HK-2 (cell line): ENCODE measurements around the gene FBXO38.

Experiments
- DNase-seq: peaks from one replicate; pipeline ENCODE4 v3.0.0-alpha.2; 2018; ENCODE audit not compliant: unreplicated experiment

The FBXO38 gene

DNA sequence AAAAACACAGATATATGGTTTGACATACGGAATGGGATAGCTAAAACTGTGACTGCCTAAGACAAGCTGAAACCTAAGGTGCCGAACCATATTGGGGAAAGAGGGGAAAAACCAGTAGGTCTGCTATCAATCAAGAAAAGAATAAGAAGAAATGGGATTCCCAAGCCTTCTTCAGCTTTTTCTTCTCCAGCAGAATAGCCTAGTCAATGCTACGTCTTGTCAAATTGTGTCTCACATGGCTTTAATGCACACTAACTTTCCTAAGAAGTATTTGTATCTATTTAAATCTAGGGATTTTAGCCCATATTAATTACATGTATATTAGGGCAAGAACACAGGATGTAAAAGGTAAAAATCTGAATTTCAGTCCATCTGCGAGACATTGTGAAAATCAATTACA lies 797 bp upstream of the FBXO38 start:
- DNase-seq = no peak

- DNase-seq = no peak
Observed at GRCh38 chr5:148384380-148384737, 601 bp downstream of the FBXO38 start.

GRCh38 chr5:148385094-148385493 lies 1.3 kb downstream of the FBXO38 start:
- DNase-seq = no peak

GRCh38 chr5:148386041-148386440 lies 2.3 kb downstream of the FBXO38 start:
- no peak for DNase-seq

GRCh38 chr5:148387325-148387724 lies 3.6 kb downstream of the FBXO38 start:
- DNase-seq = no peak

DNA sequence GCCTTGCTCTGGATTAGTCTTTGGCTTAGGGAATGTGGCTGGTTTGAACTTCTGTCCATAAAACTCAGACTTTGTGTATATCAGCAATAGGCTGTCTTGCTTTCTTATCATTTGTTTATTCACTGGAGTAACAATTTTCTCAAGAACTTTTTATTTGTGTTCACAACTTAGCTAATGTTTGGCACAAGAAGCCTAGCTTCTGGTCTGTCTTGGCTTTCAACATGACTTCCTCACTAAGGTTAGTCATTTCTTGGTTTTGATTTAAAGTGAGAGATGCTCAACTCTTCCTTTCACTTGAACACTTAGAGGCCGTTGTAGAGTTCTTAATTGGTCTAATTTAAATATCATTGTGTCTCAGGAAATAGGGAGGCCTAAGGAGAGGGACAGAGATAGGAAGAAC lies 4.9 kb downstream of the FBXO38 start:
- DNase-seq = no peak

DNA sequence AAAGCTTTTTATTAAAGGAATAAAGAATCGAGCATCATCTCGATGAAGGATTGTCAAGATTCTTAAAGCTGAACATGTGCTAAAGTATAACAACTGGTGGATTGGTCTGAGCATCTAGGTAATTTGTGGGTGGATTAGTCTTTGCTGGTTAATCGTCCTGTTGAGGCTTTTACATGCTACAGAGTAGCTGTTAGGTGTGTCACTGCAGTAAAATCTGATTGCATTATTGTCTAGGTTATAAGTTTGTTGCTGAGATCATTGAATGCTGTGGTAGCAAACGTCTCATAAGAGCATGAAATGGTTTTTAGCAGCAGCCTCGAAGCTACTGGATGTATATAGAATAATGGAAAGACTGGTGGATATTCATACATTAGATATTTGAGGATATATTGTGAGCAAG lies 7.2 kb downstream of the FBXO38 start:
- no peak for DNase-seq

DNA sequence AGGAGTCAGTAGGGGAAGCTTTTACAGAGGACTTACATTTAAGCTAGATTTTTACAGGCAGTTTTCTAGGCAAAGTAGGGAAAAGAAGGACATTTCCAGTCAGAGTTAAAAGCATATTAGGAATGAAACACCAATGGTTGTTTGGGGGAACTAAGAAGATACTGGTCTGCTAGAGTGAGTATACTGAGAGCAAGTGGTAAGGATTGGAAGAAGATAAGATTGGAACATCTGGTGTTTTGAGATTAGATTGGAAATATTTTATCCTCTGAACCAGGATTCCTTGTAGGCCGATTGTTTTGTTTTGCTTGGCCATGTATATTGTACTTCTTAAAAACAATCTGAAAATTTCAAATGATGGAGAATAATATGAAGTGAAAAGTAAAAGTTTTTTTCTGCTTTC lies 7.7 kb downstream of the FBXO38 start:
- DNase-seq = no peak

GRCh38 chr5:148393390-148393741 lies 9.6 kb downstream of the FBXO38 start:
- no peak for DNase-seq

- DNase-seq = no peak
Observed at GRCh38 chr5:148394587-148395019, 10.8 kb downstream of the FBXO38 start.

DNA sequence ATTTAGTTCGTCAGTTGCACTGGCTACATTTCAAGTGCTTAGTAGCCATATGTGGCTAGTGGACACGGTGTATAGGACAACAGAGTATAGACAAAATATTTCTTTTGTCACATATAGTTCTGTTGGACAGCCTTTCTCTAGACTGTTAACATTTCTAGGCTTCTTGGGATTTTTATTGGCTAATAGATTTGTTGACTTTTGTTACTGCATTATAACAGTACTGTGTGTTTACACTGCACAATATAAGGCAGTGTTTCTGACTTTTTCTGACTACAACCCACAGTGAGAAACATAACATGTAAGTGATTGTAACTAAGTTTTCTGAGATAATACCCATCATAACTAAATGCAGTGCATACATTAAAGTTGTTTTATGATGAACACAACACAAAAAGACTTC lies 11.3 kb downstream of the FBXO38 start:
- no peak for DNase-seq

DNA sequence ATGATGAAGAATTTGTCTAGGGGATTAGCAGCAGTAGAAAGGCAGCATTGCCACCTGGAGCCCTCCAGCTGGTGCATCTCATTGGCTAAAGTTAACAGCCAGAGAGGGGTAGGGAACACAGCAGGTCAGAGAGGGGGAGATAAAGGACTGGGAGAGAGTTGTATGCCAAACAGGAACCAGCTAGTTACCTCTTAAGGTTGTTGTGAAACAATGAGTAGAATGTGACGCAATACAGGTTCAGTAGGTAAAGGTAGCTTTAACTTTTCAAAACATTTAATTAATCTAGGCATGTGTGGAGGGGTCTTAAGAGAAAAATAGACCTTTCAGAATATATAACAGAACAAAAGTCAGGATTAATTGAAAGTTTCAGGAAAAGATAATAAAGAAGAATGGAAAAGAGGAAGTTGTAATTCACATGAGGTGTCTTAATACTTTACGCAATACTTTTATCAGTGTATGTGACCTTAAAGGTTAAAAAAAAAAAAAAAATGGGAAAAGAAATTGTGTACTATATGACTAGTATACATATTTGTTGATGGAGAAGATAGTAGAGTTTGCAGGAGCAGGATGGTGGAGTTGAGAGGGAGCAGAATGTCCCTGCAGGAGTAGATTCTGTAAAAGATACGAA lies 14.3 kb downstream of the FBXO38 start:
- no peak for DNase-seq

GRCh38 chr5:148398698-148399121 lies 15.0 kb downstream of the FBXO38 start:
- DNase-seq = no peak

GRCh38 chr5:148401604-148402003 lies 17.8 kb downstream of the FBXO38 start:
- DNase-seq = no peak

- no peak for DNase-seq
Observed at GRCh38 chr5:148403344-148403743, 19.6 kb downstream of the FBXO38 start.

DNA sequence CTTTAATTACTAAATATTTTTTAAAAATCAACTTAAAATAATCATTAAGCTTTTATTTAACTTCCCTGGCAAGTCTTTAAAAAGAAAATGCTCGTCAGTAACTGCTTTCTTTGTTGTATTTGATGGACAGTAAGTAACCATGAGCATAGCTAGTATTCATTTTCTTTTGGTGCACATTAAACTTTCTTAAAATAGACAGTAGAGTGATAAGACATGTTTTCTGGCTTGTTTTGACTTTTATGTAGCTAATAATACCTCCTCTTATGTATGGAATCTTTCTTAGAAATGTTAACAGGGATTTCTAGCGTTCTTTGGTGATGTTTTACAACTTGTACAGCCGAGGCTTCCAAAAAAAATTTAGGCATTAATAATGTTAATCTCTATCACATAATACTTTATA lies 22.6 kb downstream of the FBXO38 start:
- no peak for DNase-seq

GRCh38 chr5:148408092-148408491 lies 24.3 kb downstream of the FBXO38 start:
- DNase-seq = no peak

DNA sequence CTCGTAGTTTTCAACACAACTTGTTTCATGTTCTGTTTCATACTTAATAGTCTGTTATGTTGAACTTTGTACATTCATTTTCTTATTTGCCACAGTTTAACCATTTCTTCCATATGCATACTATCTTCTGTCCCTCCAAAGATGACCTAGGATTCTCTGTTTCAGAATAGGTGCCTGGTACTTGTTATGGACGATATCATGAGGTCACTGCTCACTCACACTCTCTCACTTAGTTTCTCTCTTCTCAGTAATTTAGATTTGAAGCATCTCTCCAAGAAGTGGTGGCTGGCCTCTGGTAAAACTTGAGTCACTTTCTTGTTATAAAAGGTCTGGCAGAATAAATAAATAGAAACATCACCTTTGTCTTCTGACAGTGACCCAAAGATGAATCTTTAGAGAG lies 28.4 kb downstream of the FBXO38 start:
- DNase-seq = no peak

GRCh38 chr5:148414833-148415232 lies 31.1 kb downstream of the FBXO38 start:
- no peak for DNase-seq

GRCh38 chr5:148416416-148416815 lies 32.7 kb downstream of the FBXO38 start:
- no peak for DNase-seq

DNA sequence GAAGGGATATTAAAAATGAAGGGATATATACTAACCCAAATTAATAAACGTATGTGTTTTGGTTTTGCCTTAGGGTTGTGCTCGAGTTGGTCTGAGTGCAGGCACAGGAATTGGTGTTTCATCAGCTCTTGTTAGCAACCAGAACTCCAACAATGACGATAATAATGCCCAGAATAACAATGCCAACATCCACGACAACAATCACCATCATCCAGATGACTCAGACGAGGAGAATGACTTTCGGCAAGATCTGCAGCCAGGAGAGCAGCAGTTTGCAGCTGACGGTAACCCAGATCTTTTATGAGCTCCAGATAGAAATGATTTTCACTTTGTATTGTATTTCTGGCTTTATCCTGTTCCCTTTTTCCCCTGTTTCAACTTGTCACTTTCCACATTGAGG lies 33.2 kb downstream of the FBXO38 start:
- no peak for DNase-seq

GRCh38 chr5:148418511-148418910 lies 34.8 kb downstream of the FBXO38 start:
- DNase-seq = no peak

- DNase-seq = no peak
Observed at GRCh38 chr5:148421661-148422060, 37.9 kb downstream of the FBXO38 start.

- DNase-seq = no peak
Observed at GRCh38 chr5:148425808-148426207, 42.0 kb downstream of the FBXO38 start.

DNA sequence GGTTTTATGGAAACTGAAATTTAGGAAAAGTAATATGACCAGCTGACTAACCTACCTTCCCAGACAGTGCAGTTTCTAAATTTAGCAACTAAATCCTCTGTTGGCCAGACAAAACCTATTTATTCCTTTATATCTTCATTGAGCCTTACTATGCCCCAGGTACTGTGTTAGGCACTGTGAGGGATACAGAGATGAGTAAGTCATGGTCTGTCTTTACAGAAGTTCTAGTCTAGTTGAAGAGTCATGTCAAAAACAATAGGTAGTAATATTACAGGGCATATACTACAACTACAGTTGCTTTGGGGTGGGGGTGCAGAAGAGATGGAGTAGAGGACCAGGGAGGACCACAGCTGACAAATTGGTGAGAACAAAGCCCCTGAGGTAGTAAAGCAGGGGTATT lies 42.8 kb downstream of the FBXO38 start:
- DNase-seq = no peak
